HEK293 (cell line): ENCODE data around the gene APCDD1L.

Source experiments
- CTCF ChIA-PET: fragments of 350-600 bp; formaldehyde crosslinking; extraction: SDS; loops from one replicate; lab custom pipeline; 2021; ENCODE audit warnings: antibody characterized with exemption; lab: Yijun Ruan, JAX
- POLR2A ChIA-PET: fragments of 300-600 bp; formaldehyde crosslinking; extraction: SDS; loops from one replicate; lab custom pipeline; 2020; ENCODE audit warnings: antibody characterized with exemption, inconsistent platforms; lab: Yijun Ruan, JAX
- H3K27ac ChIP-seq: fragments of 200-500 bp; sonication (Bioruptor generic); 2 replicates; pipeline ENCODE4 v1.5.1; 2014; ENCODE audit warnings: low read depth, low read length, control low read depth, inconsistent platforms; ENCODE audit errors: extremely low read depth
- H3K36me3 ChIP-seq, 2 experiments: fragments of 200-500 bp in 1 of 2; sonication (Bioruptor generic) in 1 of 2; 1 replicate in 1 of 2; 2 replicates in 1 of 2; pipeline ENCODE4 v1.5.1; 2014 to 2017; ENCODE audit warnings: inconsistent platforms in 2 of 2, low read length in 2 of 2; ENCODE audit not compliant: control insufficient read depth in 2 of 2, insufficient read depth in 1 of 2
- H3K4me1 ChIP-seq: fragments of 200-500 bp; sonication (Bioruptor generic); 2 replicates; pipeline ENCODE4 v1.5.1; 2014; ENCODE audit warnings: mild to moderate bottlenecking, low read length, inconsistent platforms; ENCODE audit not compliant: control insufficient read depth, insufficient read depth
- H3K4me3 ChIP-seq: 2 replicates; pipeline ENCODE4 v1.5.1; 2011; ENCODE audit warnings: low read depth, mild to moderate bottlenecking, control low read depth, low read length, moderate library complexity
- H3K9me3 ChIP-seq: fragments of 200-500 bp; sonication (Bioruptor generic); 2 replicates; pipeline ENCODE4 v1.5.1; 2014; ENCODE audit warnings: low read depth, low read length, inconsistent platforms; ENCODE audit not compliant: control insufficient read depth, insufficient read depth
- BCL11B ChIP-seq: fragments of 450-650 bp; formaldehyde crosslinking; IDR thresholded peaks from 2 replicates; pipeline ENCODE4 v1.5.1; 2016; ENCODE audit warnings: low read depth, missing biosample characterization, missing genetic modification characterization
- KLF10 ChIP-seq: fragments of 450-650 bp; IDR thresholded peaks from 2 replicates; pipeline ENCODE4 v1.5.1; 2018; ENCODE audit warnings: missing biosample characterization, mild to moderate bottlenecking, missing genetic modification characterization
- PRDM10 ChIP-seq: fragments of 450-650 bp; formaldehyde crosslinking; IDR thresholded peaks from 2 replicates; pipeline ENCODE4 v1.5.1; 2016; ENCODE audit warnings: missing biosample characterization, missing genetic modification characterization
- PRDM4 ChIP-seq: fragments of 450-650 bp; formaldehyde crosslinking; IDR thresholded peaks from 2 replicates; pipeline ENCODE4 v1.5.1; 2017; ENCODE audit warnings: missing biosample characterization, missing genetic modification characterization
- SP7 ChIP-seq: fragments of 450-650 bp; formaldehyde crosslinking; IDR thresholded peaks from 2 replicates; pipeline ENCODE4 v1.5.1; 2016; ENCODE audit warnings: missing biosample characterization, missing genetic modification characterization
- ZBTB17 ChIP-seq: fragments of 450-650 bp; formaldehyde crosslinking; IDR thresholded peaks from 2 replicates; pipeline ENCODE4 v1.5.1; 2016; ENCODE audit warnings: missing biosample characterization, missing genetic modification characterization
- ZBTB49 ChIP-seq: fragments of 450-650 bp; formaldehyde crosslinking; IDR thresholded peaks from 2 replicates; pipeline ENCODE4 v1.5.1; 2016; ENCODE audit warnings: missing biosample characterization, missing genetic modification characterization, low read depth
- ZBTB6 ChIP-seq: fragments of 450-650 bp; formaldehyde crosslinking; IDR thresholded peaks from 2 replicates; pipeline ENCODE4 v1.5.1; 2017; ENCODE audit warnings: missing biosample characterization, missing genetic modification characterization
- ZFHX2 ChIP-seq: fragments of 450-650 bp; formaldehyde crosslinking; conservative IDR thresholded peaks from 2 replicates; pipeline ENCODE4 v1.5.1; 2016; ENCODE audit warnings: missing biosample characterization, missing genetic modification characterization
- ZNF214 ChIP-seq: fragments of 450-650 bp; formaldehyde crosslinking; IDR thresholded peaks from 2 replicates; pipeline ENCODE4 v1.5.1; 2017; ENCODE audit warnings: missing biosample characterization, mild to moderate bottlenecking, missing genetic modification characterization, borderline replicate concordance
- ZNF221 ChIP-seq: fragments of 450-650 bp; formaldehyde crosslinking; IDR thresholded peaks from 2 replicates; pipeline ENCODE4 v1.5.1; 2017; ENCODE audit warnings: missing biosample characterization, missing genetic modification characterization, borderline replicate concordance
- ZNF280C ChIP-seq: fragments of 450-650 bp; formaldehyde crosslinking; IDR thresholded peaks from 2 replicates; pipeline ENCODE4 v1.5.1; 2016; ENCODE audit warnings: missing biosample characterization, missing genetic modification characterization
- ZNF350 ChIP-seq: fragments of 450-650 bp; formaldehyde crosslinking; IDR thresholded peaks from 2 replicates; pipeline ENCODE4 v1.5.0; 2017; ENCODE audit warnings: missing biosample characterization, mild to moderate bottlenecking, missing genetic modification characterization
- ZNF548 ChIP-seq: fragments of 450-650 bp; formaldehyde crosslinking; IDR thresholded peaks from 2 replicates; pipeline ENCODE4 v1.5.1; 2016; ENCODE audit warnings: missing biosample characterization, missing genetic modification characterization
- ZNF677 ChIP-seq: fragments of 450-650 bp; IDR thresholded peaks from 2 replicates; pipeline ENCODE4 v1.5.0; 2018; ENCODE audit warnings: missing biosample characterization, mild to moderate bottlenecking, missing genetic modification characterization, moderate library complexity

Gene APCDD1L

GRCh38 chr20:58441723-58442122 is 73.5 kb downstream of the APCDD1L start:
- no peak for TF ChIP-seq PRDM10 (tag by site-specific recombination)
- no peak for TF ChIP-seq PRDM4 (tag by site-specific recombination)
- no peak for TF ChIP-seq ZFHX2 (tag by site-specific recombination)
- TF ChIP-seq ZBTB49 = no peak
- TF ChIP-seq ZBTB6 = no peak
- no peak for TF ChIP-seq ZNF221 (tag by site-specific recombination)
- TF ChIP-seq ZNF214 = no peak
- no peak for TF ChIP-seq ZNF677 (tag by site-specific recombination)
- no peak for TF ChIP-seq ZNF350
- no peak for TF ChIP-seq ZNF548 (tag by site-specific recombination)
- TF ChIP-seq ZBTB17 = no peak
- TF ChIP-seq SP7 (tag by site-specific recombination) = no peak
- no peak for TF ChIP-seq KLF10 (tag by site-specific recombination)
- no peak for TF ChIP-seq BCL11B (tag by site-specific recombination)
- no peak for TF ChIP-seq ZNF280C
- CTCF ChIA-PET = interaction anchor here (0.8 kb wide), 1 partner anchor 815 kb away, joined by 4 read pairs; no protein-coding TSS in a partner anchor

More at GRCh38 chr20:58441723-58442122, 73.5 kb downstream of the APCDD1L start:
- Histone ChIP-seq H3K27ac (no peak overlapping the region), H3K4me1 (no peaks in the 10 kb centered on the region), H3K4me3 (no peak overlapping the region), H3K9me3 (no peaks in the 10 kb centered on the region), H3K36me3 (peaks cover 3 to 80% of the 10 kb centered on the region in 2 experiments; a peak in 2 of 3 replicates)
- POLR2A ChIA-PET = no interaction called here
